Head of caudate nucleus (tissue), 42 donors: ENCODE data around the gene GARNL3.

ENCODE experiments used
- DNase-seq, 42 donors: peaks; one replicate each; pipeline versions ENCODE4 v3.0.0 to v3.0.0-alpha.2; 2020 to 2021; ENCODE audit warnings: mixed read lengths in 7 of 42
- intact Hi-C: fragments of 100-400 bp; cut with DNase I; formaldehyde crosslinking; loops from one replicate; pipeline ENCODE4 v1.15.0; 2022

The GARNL3 gene

DNA sequence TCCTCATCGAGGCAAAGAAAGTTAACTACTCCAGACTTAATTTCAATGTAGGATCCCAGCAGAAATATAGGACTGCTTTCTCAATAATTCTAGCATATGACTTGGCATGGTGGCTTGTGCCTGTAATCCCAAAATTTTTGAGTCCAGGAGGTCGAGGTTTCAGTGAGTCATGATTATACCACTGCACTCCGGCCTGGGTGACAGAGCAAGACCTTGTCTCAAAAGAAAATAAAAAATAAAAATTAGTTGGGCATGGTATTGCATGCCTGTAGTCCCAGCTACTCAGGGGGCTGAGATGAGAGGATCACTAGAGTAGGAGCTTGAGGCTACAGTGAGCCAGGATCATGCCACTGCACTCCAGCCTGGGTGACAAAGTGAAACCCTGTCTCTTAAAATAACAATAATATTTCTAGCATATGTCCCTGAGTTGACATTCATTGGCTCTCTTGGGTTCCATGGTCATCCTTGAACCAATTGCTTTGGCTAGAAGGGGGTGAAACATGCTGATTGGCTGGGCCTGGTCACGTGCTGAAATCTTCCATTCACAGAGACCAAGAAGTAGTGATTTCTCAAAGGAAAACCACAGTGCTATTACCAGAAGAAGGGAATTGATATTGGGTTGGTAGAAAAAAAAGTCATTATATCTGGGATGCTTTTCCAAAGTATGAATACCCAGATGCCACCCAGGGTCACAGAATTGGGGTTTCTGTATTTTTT, 31.6 kb upstream of the GARNL3 start:
- intact Hi-C loops, result no loop called here
- DNase-seq, result no peak

DNA sequence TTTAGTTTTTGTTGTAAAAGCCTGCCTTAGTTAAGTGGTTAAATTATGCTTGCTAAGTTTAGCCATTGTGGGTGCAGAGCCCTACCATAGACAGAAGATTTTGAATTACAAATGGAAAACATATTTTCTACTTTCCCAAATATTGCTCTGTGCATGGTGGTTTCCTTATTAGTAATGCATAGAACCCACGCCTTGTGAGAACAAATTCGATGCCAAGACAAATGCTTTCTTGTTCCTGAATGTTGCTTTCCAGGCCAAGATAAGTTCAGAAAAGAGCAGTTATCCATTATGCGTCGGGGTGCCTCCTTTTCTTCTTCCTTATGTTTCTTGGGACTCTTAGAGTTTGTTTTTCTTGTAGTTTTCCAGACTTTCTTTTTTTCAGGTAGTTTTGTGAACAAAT, 31.0 kb upstream of the GARNL3 start:
- intact Hi-C loops, result no loop called here
- no peak for DNase-seq

DNA sequence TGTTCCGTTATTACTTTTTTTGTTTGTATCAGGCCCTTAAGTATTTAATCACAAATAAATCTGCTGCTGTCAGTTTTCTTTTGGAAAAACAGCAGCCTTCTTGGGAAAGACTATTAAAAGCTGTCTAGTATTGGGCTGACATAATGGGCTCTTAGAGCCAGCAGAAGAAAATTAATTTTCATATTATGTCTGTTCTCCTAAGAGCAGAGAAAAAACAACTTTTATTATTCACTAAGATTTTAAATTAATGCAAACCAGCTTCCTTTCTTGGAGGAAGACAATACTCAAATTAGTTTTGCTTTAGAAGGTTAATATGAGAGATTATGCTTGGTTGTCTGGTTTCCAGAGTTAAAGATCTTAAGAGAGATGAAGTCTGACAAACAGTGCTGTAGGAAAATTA, 30.6 kb upstream of the GARNL3 start:
- intact Hi-C loops, result no loop called here
- DNase-seq, result no peak

DNA sequence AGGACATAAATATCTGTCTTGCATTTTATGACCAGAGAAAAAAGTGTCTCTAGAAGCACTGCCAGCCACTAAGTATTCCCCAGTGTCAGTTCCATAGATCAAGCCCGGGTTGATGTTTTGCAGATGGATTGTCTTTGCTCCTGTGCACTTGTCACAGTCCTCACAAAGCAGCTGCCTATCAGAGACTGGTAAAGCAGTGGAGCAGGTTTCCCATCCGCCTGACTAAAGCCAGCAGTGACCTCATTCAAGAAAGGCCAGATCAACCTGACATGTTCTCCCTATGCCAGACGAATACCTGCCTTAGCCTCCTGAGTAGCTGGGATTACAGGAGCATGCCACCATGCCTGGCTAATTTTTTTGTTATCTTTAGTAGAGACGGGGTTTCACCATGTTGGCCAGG, 26.8 kb upstream of the GARNL3 start:
- intact Hi-C loops, result no loop called here
- DNase-seq, result no peak

DNA sequence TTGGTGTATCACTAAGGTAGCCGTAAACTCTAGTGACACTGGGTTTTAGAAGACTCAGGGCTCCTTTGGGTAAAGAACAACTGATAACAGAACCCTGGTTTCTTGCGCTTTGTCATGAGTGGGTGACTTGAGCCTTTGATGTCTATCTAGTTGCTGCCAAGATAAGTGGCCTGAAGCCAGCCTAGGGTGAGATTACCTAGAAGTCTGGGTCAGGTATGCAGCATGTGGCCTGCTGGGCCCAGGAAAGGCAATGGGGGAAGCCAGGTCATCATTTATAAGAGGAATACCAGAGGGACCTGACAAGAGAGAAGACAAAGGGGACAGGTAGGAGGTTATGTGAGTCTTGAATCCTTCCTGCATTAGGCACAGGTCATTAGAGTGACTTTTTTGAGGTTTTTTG, 23.2 kb upstream of the GARNL3 start:
- DNase-seq, result no peak

DNA sequence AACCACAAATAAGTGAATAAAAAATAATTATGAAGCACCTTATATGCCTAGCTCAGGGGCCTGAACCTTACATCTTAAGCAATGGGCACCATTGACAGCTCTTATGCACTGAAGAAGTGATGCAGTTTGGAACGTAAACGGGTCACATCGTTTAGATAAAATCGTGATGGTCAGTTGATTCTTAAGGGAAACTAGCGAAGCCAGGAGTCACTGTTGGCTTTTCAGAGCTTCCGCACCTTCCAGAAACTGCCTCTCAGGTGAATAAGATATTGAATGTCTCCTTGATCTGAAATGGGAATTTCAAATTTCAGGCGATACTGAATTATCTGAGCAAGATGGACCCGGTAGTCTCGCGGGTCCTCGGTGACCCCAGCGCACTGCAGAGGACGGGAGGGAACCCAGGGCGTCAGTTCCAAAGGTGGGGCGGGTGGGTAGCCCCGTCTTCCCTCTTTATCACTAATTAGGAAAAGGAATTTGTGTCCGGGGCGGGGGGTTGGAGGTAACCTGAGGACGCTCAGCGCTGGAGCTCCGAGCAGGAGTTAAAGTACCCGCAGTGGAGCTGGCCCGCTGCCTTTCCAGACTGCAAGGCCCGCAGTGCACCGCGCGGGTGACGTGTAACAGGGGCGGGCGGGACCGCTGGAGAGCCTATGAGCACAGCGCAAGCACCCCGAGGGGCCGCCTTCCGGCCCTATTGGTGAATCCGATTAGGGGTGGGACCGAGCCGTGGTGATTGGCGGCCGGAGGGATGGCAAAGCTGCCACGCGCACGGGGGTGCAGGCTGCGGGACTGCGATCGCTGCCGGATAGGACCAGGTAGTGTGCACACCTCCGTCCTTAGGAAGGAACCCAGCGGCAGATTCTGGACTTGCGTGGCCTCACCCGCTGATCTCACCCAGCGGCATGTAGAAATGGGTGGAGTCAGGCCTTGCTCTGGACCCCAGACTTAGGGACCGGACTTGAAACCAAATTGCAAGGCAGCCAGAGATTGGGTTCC, 19.7 kb upstream of the GARNL3 start:
- intact Hi-C loops, result no loop called here
- peak; percentile 96 to 100 (median 99) for DNase-seq

More for the DNA sequence above, 23.2 kb upstream of the GARNL3 start:
- intact Hi-C loops, result no loop called here

DNA sequence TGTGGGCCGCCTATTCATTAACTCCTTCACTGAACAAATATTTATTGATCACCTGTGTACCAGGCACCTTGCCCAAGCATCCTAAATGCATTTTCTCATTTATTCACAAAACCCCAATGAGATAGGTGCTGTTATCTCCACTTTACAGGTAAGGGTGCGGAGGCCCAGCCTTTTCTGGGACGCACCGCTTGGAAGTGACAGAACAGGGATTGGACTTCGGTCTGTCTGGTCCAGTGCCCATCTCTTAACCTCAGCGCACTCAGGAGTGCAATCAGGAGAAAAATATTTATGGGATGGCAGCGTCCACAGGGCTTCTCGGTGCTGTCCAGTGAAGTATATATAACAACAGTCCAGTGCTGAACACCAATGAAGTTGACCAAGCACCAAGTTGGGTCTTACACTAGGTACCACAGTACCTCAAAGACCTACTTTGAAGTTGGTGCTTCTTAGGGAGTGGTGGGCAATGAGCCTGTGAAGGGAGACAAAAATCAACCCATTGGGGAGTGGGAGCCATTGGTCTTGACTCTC, 18.9 kb upstream of the GARNL3 start:
- intact Hi-C loops, result no loop called here
- DNase-seq, result no peak

DNA sequence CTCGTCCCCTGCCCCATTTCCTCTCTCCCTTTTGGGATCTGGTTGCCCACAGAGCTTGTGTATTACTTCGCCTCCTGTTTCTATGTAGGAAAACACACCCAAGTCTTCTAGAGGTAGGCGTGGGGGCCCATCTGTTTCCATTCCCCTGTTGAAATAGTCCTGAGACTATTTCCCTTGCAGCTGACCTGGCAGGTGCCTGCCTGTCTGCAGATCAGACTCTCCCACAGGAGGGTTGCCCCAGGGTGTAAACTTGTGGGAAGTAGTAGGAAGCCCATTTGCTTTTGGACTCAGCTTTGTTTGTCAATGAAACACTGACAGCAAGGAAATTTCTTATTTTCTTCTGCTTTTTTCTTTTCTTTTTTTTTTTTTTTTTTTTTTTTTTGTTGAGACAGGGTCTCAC, 16.3 kb upstream of the GARNL3 start:
- intact Hi-C loops, result no loop called here

DNA sequence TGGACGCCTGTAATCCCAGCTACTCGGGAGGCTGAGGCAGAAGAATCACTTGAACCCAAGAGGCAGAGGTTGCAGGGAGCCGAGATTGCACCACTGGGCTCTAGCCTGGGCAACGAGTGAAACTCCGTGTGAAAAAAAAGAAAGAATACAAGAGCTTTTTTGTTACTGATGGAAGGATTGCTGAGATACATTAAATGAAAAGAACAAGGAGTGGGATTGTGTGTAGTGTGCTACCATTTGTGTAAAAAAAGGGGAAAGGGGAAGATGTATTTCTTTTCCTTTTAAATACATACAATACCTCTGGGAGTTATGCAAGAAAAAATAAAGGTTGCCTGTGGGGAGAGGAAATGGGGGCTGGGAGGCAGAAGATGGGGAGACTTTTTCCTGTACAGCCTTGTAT, 14.7 kb upstream of the GARNL3 start:
- intact Hi-C loops, result no loop called here
- DNase-seq, result no peak

More for the DNA sequence above, 16.3 kb upstream of the GARNL3 start:
- DNase-seq, result no peak

DNA sequence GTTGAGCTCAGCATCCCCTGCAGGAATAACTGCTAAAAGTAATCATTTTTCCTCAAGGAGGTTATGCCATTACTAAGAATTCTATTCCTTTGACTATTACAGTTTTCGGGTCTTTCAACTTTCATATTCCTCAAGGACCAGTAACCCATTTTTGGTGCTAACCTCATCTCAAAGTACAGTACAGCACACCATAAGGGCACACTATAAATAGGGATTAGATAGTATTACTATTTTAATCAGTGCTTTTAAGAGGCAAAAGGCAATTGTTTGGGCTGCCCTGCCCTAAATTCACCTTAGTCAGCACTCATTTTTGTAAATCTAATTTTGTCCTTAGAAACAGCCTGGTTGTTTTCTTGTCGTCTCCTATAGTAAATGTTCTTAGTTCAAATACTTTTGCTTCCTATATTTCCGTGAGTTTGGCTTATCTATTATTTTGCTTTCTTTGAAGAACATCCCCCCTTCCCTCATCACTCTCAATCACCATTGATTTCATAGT, 13.6 kb upstream of the GARNL3 start:
- no peak for DNase-seq
- intact Hi-C loops, result no loop called here

DNA sequence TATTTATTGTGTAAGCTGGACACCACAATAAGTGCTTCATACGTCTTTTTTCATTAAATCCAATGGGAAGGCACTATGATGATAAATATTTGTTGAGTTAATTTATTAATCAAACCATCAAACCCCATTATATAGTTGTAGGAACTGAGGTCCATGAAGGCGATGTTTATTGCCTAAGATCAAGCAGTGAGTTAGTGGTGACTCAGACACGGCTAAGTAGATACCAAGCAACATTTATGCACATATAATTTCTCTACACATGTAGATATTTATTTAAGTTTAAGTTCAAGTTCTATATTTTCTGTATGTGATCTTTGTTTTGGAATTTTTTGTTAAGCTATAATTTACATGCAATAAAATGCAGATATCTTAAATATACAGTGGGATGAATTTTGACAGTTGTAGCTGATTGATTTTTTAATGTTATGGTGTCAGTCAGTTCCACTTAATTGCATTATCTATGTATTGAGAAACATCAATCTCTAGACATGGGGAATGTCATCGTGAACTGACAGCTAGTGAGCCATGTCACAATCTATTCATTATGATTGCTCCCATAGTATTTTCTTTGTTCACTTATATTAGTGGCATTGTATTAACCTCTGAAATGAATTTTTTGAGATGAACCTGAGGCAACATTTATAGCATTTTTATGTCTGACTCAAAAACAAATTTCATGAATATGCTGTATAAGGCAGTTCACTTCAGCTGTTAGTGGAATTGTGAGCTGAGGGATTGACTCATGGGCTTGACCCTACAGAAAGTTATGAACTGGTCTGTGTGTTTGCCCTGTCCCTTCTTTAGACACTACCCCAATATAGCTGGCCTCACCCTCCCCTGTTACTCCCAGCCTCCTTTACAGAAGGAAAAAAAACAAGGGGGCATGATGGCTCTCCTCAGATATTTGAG, 11.9 kb upstream of the GARNL3 start:
- no peak for DNase-seq

DNA sequence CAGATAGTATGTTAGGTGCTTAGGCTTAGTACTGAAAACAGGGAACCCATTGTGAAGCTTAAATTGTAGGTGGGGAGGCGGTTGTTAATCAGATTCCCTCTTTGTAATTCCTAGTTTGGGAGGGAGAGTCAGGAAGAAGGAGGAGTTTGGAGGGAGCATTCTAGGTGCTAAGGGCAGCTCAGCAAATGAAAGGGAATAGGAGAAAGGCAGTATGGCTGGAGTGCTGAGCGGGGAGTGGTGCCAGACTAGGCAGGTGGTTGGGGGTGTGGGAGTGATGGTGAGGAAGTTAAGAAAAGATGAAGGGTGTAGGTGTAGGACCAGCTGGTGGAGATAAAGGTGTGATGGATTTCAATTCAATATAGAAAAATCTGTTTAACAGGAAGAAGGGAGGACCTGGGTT, 11.1 kb upstream of the GARNL3 start:
- DNase-seq, result no peak
- intact Hi-C loops, result no loop called here

More for the DNA sequence above, 11.9 kb upstream of the GARNL3 start:
- intact Hi-C loops, result no loop called here

DNA sequence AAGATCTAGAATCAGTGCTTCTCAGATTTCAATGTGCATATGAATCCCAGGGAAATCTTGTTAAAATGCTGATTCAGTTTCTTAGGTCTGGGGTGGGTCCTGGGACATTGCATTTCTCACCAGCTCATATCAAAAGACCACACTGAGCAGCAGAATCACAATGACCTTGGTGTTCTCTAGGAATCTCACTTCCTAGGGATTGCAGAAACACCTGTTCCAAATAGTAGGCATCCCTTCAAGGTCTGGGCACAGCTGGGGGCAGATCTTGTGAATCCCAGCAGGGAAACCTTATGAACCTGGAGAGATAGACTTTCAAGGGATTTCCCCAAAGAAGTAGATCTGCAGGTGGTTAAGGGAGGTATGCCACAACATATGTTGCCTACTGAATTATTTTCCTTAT, 8.9 kb upstream of the GARNL3 start:
- intact Hi-C loops, result no loop called here
- no peak for DNase-seq

DNA sequence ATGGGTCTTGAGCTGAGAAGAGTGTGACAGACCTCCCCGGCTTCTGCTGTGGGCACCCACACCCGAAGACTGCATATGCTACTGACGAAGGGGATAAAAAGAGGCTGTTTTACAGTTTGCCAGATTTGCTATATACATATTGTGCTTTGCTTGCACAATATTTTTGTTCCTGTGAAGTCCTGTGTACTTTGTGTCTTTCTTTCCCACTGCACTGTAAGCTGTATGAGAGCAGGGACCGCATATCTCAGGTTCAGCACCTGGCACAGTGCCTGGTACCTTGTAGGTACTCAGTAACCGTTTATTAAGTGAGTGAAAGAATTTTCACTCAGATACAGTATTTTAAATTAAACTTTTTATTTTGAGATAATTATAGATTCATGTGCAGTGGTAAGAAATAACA, 8.2 kb upstream of the GARNL3 start:
- no peak for DNase-seq

DNA sequence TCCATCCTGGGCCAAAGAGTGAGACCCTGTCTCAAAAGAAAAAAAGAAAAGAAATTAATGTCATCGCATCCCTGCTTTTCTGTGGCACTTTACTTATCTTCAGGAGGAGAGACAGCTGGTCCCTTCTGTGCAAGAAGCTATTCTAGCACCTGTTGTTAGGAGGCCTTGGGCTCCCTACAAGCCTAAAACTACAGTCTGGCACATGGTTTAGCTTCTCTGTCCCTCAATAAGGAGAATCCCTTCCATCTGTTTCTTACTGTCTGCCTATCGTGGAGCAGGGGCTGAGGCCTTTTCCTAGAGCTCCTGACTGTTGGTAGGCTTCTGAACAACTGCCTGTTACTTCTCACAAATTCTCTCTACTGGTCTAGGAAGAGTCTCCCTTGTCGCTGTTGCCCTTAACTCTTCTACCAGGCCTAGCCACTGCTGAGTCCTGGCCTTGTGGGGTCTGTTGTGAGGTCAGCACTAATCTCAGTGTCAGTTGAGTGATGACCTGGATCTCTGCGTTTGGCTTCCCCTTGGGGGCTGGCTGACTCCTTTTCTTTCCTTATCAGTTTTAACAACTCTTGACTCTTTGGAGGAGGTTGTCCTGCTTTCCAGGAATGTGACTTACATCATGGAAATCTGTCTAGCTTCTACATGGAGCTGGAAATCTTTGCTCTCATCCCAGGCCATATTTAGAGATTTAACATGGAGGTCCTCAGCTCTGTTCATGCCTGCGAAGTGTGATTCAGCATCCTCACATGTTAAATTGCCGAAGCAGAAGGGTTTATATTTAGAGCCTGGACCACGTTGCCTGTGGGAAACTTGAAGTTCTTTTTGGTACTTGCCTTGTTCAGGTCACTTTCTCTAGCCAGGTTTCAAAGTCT, 5.7 kb upstream of the GARNL3 start:
- intact Hi-C loops, result no loop called here
- no peak for DNase-seq

More for the DNA sequence above, 8.2 kb upstream of the GARNL3 start:
- intact Hi-C loops, result no loop called here

DNA sequence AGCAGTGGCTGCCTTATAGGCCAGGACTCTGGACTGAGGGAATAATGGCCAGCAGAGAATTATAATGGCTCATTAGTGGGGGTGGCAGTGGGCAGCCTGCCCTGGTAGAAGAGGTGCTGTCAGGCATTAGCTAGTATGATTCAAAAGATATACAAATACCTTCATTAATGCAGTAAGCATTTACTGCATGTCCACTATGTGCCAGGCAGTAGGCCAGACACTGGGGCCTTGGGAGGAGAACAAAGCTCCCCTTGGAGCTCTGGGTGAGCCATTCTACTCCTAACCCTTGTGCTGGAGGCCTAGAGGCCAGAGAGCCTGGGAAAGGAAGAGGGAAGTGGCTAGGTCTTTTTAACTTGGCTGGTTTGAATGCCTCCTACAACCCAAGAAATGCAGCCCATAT, 2.0 kb upstream of the GARNL3 start:
- DNase-seq, result peak in 25 of 42 donors; percentile 19 to 78 (median 49)
- intact Hi-C loops, result no loop called here

DNA sequence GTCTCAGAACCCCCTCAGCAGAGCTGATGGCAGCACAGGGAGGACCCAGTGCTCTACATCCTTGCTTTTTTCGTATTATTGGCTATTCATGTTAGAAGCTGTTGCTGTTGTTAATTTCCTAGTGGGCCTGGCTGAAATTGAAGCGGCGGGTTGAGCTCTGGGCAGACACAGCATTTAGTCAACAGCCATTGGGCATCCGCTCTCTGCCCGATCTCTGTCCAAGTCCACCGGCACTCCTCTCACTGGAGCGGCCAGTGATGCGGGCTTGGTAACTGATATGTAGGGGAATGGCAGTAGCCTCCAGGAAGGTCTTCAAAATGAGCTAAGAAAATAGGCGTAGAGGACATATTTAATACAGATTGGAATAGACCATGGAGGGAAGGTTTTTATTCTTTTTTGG, 1.3 kb upstream of the GARNL3 start:
- DNase-seq, result peak in 25 of 42 donors; percentile 13 to 64 (median 37)
- intact Hi-C loops, result no loop called here

DNA sequence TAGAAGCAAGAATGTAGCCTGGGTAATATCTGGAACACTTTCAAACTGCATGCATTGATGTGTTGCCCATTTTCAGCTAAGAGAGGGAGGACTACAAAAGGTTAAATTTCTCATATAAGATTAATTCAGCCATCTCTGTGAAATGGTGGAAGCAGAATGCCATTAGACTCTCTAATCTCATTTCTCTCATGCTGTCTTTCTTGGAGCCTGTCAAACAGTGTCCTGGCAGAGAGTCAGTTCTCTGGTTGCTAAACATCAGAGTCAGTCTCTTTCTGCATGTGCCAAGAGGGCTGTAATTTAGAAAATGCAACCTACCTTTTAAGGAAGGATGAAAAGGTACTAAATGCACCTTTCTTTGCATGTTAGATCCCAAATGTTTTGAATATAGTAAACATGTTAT, 910 bp upstream of the GARNL3 start:
- DNase-seq, result peak in 8 of 42 donors; percentile 22 to 59 (median 42)
- intact Hi-C loops, result no loop called here
